Stomach smooth muscle (tissue), 2 donors: Measurements from ENCODE around the gene DOK7.
A peak's percentile ranks its signal among the peaks of the same experiment; 100 is the strongest.

Source experiments
- H3K27ac ChIP-seq: one replicate; pipeline ENCODE4 v1.7.0; 2013; ENCODE audit warnings: mild to moderate bottlenecking, low read length, inconsistent platforms
- H3K27me3 ChIP-seq, 2 donors: one replicate each; pipeline ENCODE4 v1.7.0; 2013; ENCODE audit warnings: low read length in 2 of 2; ENCODE audit not compliant: insufficient read depth in 2 of 2, control insufficient read depth in 1 of 2
- H3K36me3 ChIP-seq, 2 donors: one replicate each; pipeline ENCODE4 v1.7.0; 2013; ENCODE audit warnings: low read length in 2 of 2; ENCODE audit not compliant: control insufficient read depth in 2 of 2, insufficient read depth in 2 of 2
- H3K4me1 ChIP-seq: one replicate; pipeline ENCODE4 v1.7.0; 2013; ENCODE audit warnings: low read length; ENCODE audit not compliant: control insufficient read depth, insufficient read depth
- H3K4me3 ChIP-seq, 2 donors: one replicate each; pipeline ENCODE4 v1.7.0; 2013; ENCODE audit warnings: low read length in 2 of 2
- H3K9ac ChIP-seq, 2 donors: one replicate each; pipeline ENCODE4 v1.7.0; 2013; ENCODE audit warnings: low read length in 2 of 2, mild to moderate bottlenecking in 1 of 2
- H3K9me3 ChIP-seq, 2 donors: one replicate each; pipeline ENCODE4 v1.7.0; 2013; ENCODE audit warnings: low read length in 2 of 2; ENCODE audit not compliant: control insufficient read depth in 2 of 2
- donor health status: healthy.
- donor health status: Pancreatic carcinoma.

The DOK7 gene

GRCh38 chr4:3463556-3464348 lies 646 bp downstream of the DOK7 start:
- no peaks in the 10 kb centered on the region for H3K9me3 ChIP-seq
- H3K27ac ChIP-seq = no peak overlapping the region
- H3K4me3 ChIP-seq = peak overlapping the region in 1 of 2 donors; percentile 44
- peaks cover 26% of the 10 kb centered on the region for H3K4me1 ChIP-seq
- peaks cover 11 to 12% of the 10 kb centered on the region in 2 donors for H3K27me3 ChIP-seq
- no peak overlapping the region for H3K9ac ChIP-seq
- H3K36me3 ChIP-seq = no peaks in the 10 kb centered on the region

- Histone ChIP-seq H3K4me3 (no peak overlapping the region), H3K9me3 (no peaks in the 10 kb centered on the region), H3K36me3 (no peaks in the 10 kb centered on the region), H3K27ac (no peak overlapping the region), H3K4me1 (peaks cover 26% of the 10 kb centered on the region), H3K9ac (no peak overlapping the region), H3K27me3 (peaks cover 11 to 12% of the 10 kb centered on the region in 2 donors)
These were observed 1.3 kb downstream of the DOK7 start for GRCh38 chr4:3464349-3464905.

GRCh38 chr4:3464911-3465697 lies 2.0 kb downstream of the DOK7 start:
- H3K27ac ChIP-seq = no peak overlapping the region

GRCh38 chr4:3465698-3466671 lies 2.9 kb downstream of the DOK7 start:
- H3K4me1 ChIP-seq = peaks cover 26% of the 10 kb centered on the region
- no peaks in the 10 kb centered on the region for H3K36me3 ChIP-seq
- H3K27ac ChIP-seq = no peak overlapping the region
- no peak overlapping the region for H3K4me3 ChIP-seq
- no peaks in the 10 kb centered on the region for H3K9me3 ChIP-seq
- H3K27me3 ChIP-seq = peaks cover 12% of the 10 kb centered on the region in 2 donors
- no peak overlapping the region for H3K9ac ChIP-seq

More at GRCh38 chr4:3464911-3465697, 2.0 kb downstream of the DOK7 start:
- no peaks in the 10 kb centered on the region for H3K9me3 ChIP-seq
- no peak overlapping the region for H3K4me3 ChIP-seq
- H3K36me3 ChIP-seq = no peaks in the 10 kb centered on the region
- H3K27me3 ChIP-seq = peaks cover 11 to 12% of the 10 kb centered on the region in 2 donors
- H3K9ac ChIP-seq = no peak overlapping the region
- H3K4me1 ChIP-seq = peaks cover 26% of the 10 kb centered on the region

- no peaks in the 10 kb centered on the region for H3K36me3 ChIP-seq
- no peak overlapping the region for H3K9ac ChIP-seq
- no peak overlapping the region for H3K27ac ChIP-seq
- peaks cover 12 to 15% of the 10 kb centered on the region in 2 donors for H3K27me3 ChIP-seq
- no peaks in the 10 kb centered on the region for H3K9me3 ChIP-seq
- H3K4me3 ChIP-seq = no peak overlapping the region
- peaks cover 17% of the 10 kb centered on the region for H3K4me1 ChIP-seq
These were observed 3.8 kb downstream of the DOK7 start for GRCh38 chr4:3466691-3467600.

GRCh38 chr4:3467601-3468031 lies 4.5 kb downstream of the DOK7 start:
- Histone ChIP-seq H3K9ac (no peak overlapping the region), H3K27me3 (peaks cover 9 to 16% of the 10 kb centered on the region in 2 donors), H3K4me1 (peaks cover 11% of the 10 kb centered on the region), H3K27ac (no peak overlapping the region), H3K4me3 (no peak overlapping the region), H3K9me3 (no peaks in the 10 kb centered on the region), H3K36me3 (no peaks in the 10 kb centered on the region)

- Histone ChIP-seq H3K4me1 (peaks cover 8% of the 10 kb centered on the region), H3K27me3 (peaks cover 9 to 18% of the 10 kb centered on the region in 2 donors), H3K4me3 (no peak overlapping the region), H3K9ac (no peak overlapping the region), H3K36me3 (no peaks in the 10 kb centered on the region), H3K27ac (no peak overlapping the region), H3K9me3 (no peaks in the 10 kb centered on the region)
These were observed 5.0 kb downstream of the DOK7 start for GRCh38 chr4:3468154-3468553.

- Histone ChIP-seq H3K4me3 (no peak overlapping the region), H3K9ac (no peak overlapping the region), H3K9me3 (no peaks in the 10 kb centered on the region), H3K27ac (no peak overlapping the region), H3K27me3 (peaks cover 5 to 16% of the 10 kb centered on the region in 2 donors), H3K36me3 (no peaks in the 10 kb centered on the region), H3K4me1 (peaks cover 5% of the 10 kb centered on the region)
These were observed 5.7 kb downstream of the DOK7 start for GRCh38 chr4:3468804-3469203.

- Histone ChIP-seq H3K9me3 (no peaks in the 10 kb centered on the region), H3K36me3 (no peaks in the 10 kb centered on the region), H3K27me3 (peaks cover 3 to 13% of the 10 kb centered on the region in 2 donors), H3K4me3 (no peak overlapping the region), H3K27ac (no peak overlapping the region), H3K9ac (no peak overlapping the region), H3K4me1 (no peaks in the 10 kb centered on the region)
These were observed 6.5 kb downstream of the DOK7 start for GRCh38 chr4:3469386-3470243.
